ENCODE data around the gene PGF. TPM values are rescaled to one million over a fixed set of nuclear protein-coding genes. Genes with fewer than 3 reads are reported as not detected.
A peak's percentile ranks its signal among the peaks of the same experiment; 100 is the strongest.

The PGF gene
- total RNA-seq, 6 experiments from 2014 or later, result 0.55 to 4.2 (median 2.1) TPM

DNA sequence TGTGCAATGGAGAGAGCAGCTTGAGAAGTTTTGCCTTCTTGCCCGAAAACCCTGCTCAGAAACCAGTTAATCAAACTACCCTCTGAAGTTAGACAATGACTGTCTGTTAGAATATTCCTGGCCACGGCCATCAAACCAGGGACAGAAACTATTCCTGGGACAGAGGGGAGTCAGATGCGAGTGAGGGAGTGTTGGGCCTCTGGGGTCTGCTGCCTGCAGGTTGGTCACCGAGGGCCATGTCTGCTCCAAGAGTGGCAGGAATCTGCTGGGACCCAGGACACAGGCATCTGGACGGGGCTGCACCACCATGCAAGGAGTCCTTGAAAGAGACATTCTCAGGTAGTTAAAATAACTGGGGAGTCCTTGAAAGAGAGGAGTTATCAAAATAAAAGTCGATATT is 30.4 kb upstream of the PGF start:
- 81% methylated on average over 6 of the region's 6 CpGs for WGBS (ENCODE audit: insufficient coverage, low coverage, low lambda C conversion rate, missing lambda C conversion rate)
- no peak for TF ChIP-seq POLR2A (IDR thresholded peaks at IDR 0.05)
- TF ChIP-seq, protein P1, sequence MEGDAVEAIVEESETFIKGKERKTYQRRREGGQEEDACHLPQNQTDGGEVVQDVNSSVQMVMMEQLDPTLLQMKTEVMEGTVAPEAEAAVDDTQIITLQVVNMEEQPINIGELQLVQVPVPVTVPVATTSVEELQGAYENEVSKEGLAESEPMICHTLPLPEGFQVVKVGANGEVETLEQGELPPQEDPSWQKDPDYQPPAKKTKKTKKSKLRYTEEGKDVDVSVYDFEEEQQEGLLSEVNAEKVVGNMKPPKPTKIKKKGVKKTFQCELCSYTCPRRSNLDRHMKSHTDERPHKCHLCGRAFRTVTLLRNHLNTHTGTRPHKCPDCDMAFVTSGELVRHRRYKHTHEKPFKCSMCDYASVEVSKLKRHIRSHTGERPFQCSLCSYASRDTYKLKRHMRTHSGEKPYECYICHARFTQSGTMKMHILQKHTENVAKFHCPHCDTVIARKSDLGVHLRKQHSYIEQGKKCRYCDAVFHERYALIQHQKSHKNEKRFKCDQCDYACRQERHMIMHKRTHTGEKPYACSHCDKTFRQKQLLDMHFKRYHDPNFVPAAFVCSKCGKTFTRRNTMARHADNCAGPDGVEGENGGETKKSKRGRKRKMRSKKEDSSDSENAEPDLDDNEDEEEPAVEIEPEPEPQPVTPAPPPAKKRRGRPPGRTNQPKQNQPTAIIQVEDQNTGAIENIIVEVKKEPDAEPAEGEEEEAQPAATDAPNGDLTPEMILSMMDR (IDR thresholded peaks at IDR 0.05), result no peak
- no peak overlapping the region for H3K27ac ChIP-seq

GRCh38 chr14:74985028-74985310 is 29.6 kb upstream of the PGF start:
- intact Hi-C loops (cut with DNase I), result no loop called here
- no peaks in the 10 kb centered on the region for H3K9me3 ChIP-seq
- H3K4me1 ChIP-seq, result no peaks in the 10 kb centered on the region
- DNase-seq (peak in 1 of 3 donors; percentile 40), ATAC-seq (no peak)
- no peak overlapping the region for H3K27ac ChIP-seq
- 80% methylated on average over 3 of the region's 10 CpGs for WGBS (ENCODE audit: insufficient coverage, low coverage, low lambda C conversion rate, missing lambda C conversion rate)
- H3K27me3 ChIP-seq, result no peaks in the 10 kb centered on the region
- no peaks in the 10 kb centered on the region for H3K36me3 ChIP-seq
- H3K4me3 ChIP-seq, result no peak overlapping the region
- TF ChIP-seq, protein P1 (IDR thresholded peaks at IDR 0.05), result no peak
- no peak for TF ChIP-seq POLR2A (IDR thresholded peaks at IDR 0.05)

More for the DNA sequence above, 30.4 kb upstream of the PGF start:
- ATAC-seq, result no peak
- no peak overlapping the region for H3K4me3 ChIP-seq
- no peaks in the 10 kb centered on the region for H3K9me3 ChIP-seq
- H3K36me3 ChIP-seq, result no peaks in the 10 kb centered on the region
- H3K4me1 ChIP-seq, result no peaks in the 10 kb centered on the region
- intact Hi-C loops (cut with DNase I), result no loop called here
- DNase-seq, result peak in 1 of 3 donors; percentile 36
- no peaks in the 10 kb centered on the region for H3K27me3 ChIP-seq

- Histone ChIP-seq H3K27me3 (no peaks in the 10 kb centered on the region), H3K4me1 (no peaks in the 10 kb centered on the region), H3K9me3 (no peaks in the 10 kb centered on the region), H3K27ac (no peak overlapping the region), H3K36me3 (no peaks in the 10 kb centered on the region), H3K4me3 (no peak overlapping the region)
- TF ChIP-seq, protein P1 (IDR thresholded peaks at IDR 0.05), result no peak
- no peak for TF ChIP-seq POLR2A (IDR thresholded peaks at IDR 0.05)
- intact Hi-C loops (cut with DNase I), result no loop called here
- peak in 1 of 3 donors; percentile 41 for DNase-seq
- no peak for ATAC-seq
- WGBS (ENCODE audit: insufficient coverage, low coverage, low lambda C conversion rate, missing lambda C conversion rate), result 78% methylated on average over 4 of the region's 16 CpGs
Measured at GRCh38 chr14:74984236-74985027, 29.0 kb upstream of the PGF start.

DNA sequence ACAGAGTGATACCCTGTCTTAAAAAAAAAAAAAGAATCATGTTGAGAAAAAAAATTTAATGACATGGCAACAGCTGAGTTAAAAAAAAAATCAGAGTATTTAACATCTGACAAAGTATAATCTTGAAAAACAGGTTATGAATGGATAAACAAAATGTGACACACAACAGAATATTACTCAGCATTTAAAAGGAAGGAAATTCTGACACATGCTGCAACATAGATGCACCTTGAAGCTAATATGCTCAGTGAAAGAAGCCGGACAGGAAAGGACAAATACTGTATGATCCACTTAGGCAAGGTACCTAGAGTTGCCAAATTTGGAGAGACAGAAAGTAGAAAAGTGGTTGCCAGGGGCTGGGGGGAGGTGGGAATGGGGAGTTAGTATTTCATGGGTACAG is 27.9 kb upstream of the PGF start:
- WGBS (ENCODE audit: insufficient coverage, low coverage, low lambda C conversion rate, missing lambda C conversion rate), result 82% methylated on average over 1 of the region's 1 CpG
- Histone ChIP-seq H3K4me3 (no peak overlapping the region), H3K9me3 (no peaks in the 10 kb centered on the region), H3K36me3 (no peaks in the 10 kb centered on the region), H3K27ac (no peak overlapping the region), H3K4me1 (no peaks in the 10 kb centered on the region), H3K27me3 (no peaks in the 10 kb centered on the region)
- intact Hi-C loops (cut with DNase I), result no loop called here
- ATAC-seq, result no peak
- TF ChIP-seq, protein P1 (IDR thresholded peaks at IDR 0.05), result no peak
- TF ChIP-seq POLR2A (IDR thresholded peaks at IDR 0.05), result no peak
- peak in 1 of 3 donors; percentile 1 for DNase-seq
